Measurements from ENCODE around the gene COG5. TPM values are rescaled to one million over a fixed set of nuclear protein-coding genes. Genes with fewer than 3 reads are reported as not detected.
"Not testable (repeated sequence)": the region's sequence is repeated elsewhere in the genome, so short reads cannot be mapped to it uniquely, and the experiment has no call there.

COG5 gene
- total and polyA plus RNA-seq, 8 donors = 4.1 to 34.7 (median 26.5) TPM

DNA sequence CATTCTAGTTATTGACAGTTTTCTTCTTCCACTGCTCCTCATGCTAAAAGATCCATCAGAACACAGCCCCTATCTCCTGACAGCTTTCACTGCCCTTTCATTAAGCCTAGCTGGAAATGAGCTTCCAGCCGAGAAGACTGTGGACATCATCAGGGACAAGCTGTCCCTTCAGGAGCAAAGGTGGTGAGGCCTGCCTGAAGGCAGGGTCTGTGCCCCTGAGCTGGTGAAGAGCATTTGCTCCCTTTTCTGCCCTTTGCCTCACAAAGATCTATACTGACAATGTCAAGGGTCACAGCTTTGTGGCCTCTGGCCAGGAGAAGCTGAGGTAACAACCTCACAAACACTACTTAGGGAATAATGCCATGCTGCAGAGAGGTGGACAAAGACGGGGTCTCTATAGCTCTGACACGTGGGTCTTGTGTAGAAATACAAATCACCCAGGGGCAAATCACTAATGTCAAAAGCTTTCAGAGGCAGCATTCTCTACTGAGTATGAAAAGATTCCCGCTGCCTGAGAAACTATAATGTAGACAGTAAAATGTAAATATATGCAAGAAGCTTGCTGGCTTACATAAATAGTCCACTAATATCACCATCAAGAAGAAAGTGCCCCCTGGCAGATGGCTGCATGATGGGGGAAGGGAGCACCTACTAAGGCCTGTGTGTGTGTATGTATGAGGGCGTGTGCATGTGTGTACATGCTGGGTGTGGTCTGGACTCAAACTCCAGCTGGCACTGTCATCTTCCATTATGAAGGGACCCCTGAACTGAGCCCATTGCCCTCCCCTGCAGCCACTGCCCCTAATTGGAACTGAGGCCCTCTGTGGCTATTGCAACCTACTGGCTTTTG is 339.1 kb downstream of the COG5 start:
- TF ChIP-seq, protein P1, sequence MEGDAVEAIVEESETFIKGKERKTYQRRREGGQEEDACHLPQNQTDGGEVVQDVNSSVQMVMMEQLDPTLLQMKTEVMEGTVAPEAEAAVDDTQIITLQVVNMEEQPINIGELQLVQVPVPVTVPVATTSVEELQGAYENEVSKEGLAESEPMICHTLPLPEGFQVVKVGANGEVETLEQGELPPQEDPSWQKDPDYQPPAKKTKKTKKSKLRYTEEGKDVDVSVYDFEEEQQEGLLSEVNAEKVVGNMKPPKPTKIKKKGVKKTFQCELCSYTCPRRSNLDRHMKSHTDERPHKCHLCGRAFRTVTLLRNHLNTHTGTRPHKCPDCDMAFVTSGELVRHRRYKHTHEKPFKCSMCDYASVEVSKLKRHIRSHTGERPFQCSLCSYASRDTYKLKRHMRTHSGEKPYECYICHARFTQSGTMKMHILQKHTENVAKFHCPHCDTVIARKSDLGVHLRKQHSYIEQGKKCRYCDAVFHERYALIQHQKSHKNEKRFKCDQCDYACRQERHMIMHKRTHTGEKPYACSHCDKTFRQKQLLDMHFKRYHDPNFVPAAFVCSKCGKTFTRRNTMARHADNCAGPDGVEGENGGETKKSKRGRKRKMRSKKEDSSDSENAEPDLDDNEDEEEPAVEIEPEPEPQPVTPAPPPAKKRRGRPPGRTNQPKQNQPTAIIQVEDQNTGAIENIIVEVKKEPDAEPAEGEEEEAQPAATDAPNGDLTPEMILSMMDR (IDR thresholded peaks at IDR 0.05) = no peak
- Histone ChIP-seq H3K9me3 (no peaks in the 10 kb centered on the region), H3K4me1 (no peaks in the 10 kb centered on the region), H3K27me3 (no peaks in the 10 kb centered on the region), H3K4me3 (no peak overlapping the region), H3K27ac (no peak overlapping the region), H3K36me3 (peaks cover 0 to 5% (median 0%) of the 10 kb centered on the region in 3 donors)
- 90 to 93% methylated on average over 5 of the region's 5 CpGs for WGBS, 2 donors
- intact Hi-C loops (cut with DNase I) = no loop called here
- DNase-seq = no peak
- no peak for FAIRE-seq
- no peak for ATAC-seq

DNA sequence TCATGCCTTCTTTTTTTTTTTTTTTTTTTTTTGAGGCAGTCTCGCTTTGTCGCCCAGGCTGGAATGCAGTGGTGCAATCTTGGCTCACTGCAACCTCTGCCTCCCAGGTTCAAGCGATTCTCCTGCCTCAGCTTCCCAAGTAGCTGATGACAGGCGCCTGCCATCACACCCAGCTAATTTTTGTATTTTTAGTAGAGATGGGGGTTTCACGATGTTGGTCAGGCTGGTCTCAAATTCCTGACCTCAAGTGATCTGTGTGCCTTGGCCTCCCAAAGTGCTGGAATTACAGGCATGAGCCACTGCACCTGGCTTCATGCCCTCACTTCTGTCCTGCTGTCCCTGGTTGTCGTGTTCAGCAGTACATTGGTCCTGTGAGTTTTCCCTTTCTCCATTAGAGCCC is 342.9 kb downstream of the COG5 start:
- FAIRE-seq; H3K27ac ChIP-seq; H3K36me3 ChIP-seq; H3K4me1 ChIP-seq; H3K4me3 ChIP-seq; intact Hi-C loops (cut with DNase I); H3K9me3 ChIP-seq; H3K27me3 ChIP-seq; DNase-seq; ATAC-seq: not testable (repeated sequence)
- WGBS, 2 donors = 95 to 97% methylated on average over 6 of the region's 6 CpGs

DNA sequence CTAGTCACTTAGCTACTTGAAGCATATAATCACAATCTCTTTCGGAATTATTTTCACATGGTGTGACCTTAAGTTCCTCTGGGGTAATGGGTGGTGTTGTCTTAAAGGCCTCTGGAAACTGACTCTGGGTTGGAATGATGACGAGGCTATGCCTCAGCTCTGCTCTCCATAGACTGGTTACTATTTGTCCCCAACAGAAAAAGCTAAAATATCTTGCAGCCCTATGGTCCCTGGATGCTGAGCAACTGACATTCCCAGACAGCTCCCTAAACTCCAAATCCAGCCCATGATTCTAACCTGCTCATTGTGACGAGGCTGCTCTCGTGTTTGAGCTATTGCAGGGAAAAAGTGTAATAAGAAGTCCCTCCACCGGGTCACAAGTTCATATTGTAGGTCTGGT is 343.4 kb downstream of the COG5 start:
- DNase-seq (no peak), ATAC-seq (no peak), FAIRE-seq (no peak)
- Histone ChIP-seq H3K27me3 (no peaks in the 10 kb centered on the region), H3K27ac (no peak overlapping the region), H3K9me3 (no peaks in the 10 kb centered on the region), H3K36me3 (peaks cover 0 to under 1% (median 0%) of the 10 kb centered on the region in 3 donors), H3K4me3 (no peak overlapping the region), H3K4me1 (no peaks in the 10 kb centered on the region)
- WGBS, 2 donors = 95 to 98% methylated on average over 5 of the region's 5 CpGs
- TF ChIP-seq, protein P1 (IDR thresholded peaks at IDR 0.05) = no peak
- intact Hi-C loops (cut with DNase I) = no loop called here

DNA sequence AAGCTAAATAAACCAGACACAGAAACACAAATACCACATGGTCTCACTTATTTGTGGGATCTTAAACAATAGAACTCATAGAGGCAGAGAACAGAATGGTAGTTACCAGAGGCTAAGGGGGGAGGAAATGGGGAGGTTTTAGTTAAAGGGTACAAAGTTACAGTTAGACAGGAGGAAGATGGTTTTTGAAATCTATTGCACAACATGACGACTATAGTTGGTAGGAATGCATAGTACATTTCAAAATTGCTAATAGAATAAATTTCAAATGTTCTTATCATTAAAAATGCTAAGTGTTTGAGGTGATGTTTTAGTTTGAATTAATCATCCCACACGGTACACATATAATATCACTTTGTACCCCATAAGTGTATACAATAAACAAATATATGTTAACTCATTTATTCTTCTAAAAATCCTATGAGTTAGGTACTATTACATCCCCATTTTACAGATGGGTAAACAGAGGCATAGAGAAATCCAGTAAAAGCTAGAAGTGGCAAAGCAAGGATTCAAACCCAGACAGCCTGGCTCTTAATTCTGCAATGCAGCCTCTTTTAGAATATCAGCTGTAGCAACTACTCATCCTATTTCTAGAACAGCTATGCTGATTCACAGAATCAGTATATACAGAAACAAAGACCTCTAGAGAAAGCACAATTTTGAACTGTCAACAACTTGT is 344.0 kb downstream of the COG5 start:
- DNase-seq = no peak
- Histone ChIP-seq H3K36me3 (no peaks in the 10 kb centered on the region), H3K27ac (no peak overlapping the region), H3K4me3 (no peak overlapping the region), H3K27me3 (no peaks in the 10 kb centered on the region), H3K9me3 (no peaks in the 10 kb centered on the region), H3K4me1 (no peaks in the 10 kb centered on the region)
- FAIRE-seq = no peak
- TF ChIP-seq, protein P1 (IDR thresholded peaks at IDR 0.05) = no peak
- intact Hi-C loops (cut with DNase I) = no loop called here
- 95 to 97% methylated on average over 2 of the region's 2 CpGs for WGBS, 2 donors
- ATAC-seq = no peak

DNA sequence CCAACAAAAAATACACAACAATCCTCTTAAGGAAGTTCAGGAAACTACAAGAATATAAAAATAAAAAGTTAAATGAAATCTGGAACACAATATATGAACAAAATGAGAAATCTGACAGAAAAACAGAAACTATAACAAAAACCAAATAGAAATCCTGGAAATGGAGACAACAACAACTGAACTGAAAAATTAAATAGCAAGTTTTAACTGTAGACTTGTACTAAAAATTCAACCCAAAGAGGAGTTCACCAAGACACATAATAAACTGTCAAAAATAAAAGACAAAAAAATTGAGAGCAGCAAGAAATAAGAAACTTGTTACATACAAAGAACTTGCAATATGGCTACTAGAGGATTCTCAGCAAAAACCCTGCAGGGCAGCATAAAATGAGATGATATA is 349.8 kb downstream of the COG5 start:
- Histone ChIP-seq H3K27ac (no peak overlapping the region), H3K4me3 (no peak overlapping the region), H3K4me1 (no peaks in the 10 kb centered on the region), H3K9me3 (no peaks in the 10 kb centered on the region), H3K27me3 (no peaks in the 10 kb centered on the region), H3K36me3 (no peaks in the 10 kb centered on the region)
- DNase-seq = no peak
- intact Hi-C loops (cut with DNase I) = no loop called here
- ATAC-seq = no peak
- FAIRE-seq = no peak
- TF ChIP-seq, protein P1 (IDR thresholded peaks at IDR 0.05) = no peak
